ENCODE measurements around the gene HID1.
"Not testable (repeated sequence)": the region's sequence is repeated elsewhere in the genome, so short reads cannot be mapped to it uniquely, and the experiment has no call there.

HID1 gene

GRCh38 chr17:74999523-74999922 lies 27.0 kb upstream of the HID1 start:
- no peak for DNase-seq

GRCh38 chr17:74998783-74999182 lies 26.2 kb upstream of the HID1 start:
- no peak for DNase-seq

GRCh38 chr17:74995847-74996246 lies 23.3 kb upstream of the HID1 start:
- no peak for DNase-seq

- DNase-seq = no peak
These were observed 21.9 kb upstream of the HID1 start for GRCh38 chr17:74994440-74994839.

GRCh38 chr17:74992223-74992622 lies 19.7 kb upstream of the HID1 start:
- no peak for DNase-seq

- DNase-seq = no peak
These were observed 18.1 kb upstream of the HID1 start for GRCh38 chr17:74990581-74991105.

GRCh38 chr17:74987909-74988711 lies 15.6 kb upstream of the HID1 start:
- DNase-seq = no peak

GRCh38 chr17:74987418-74987908 lies 14.9 kb upstream of the HID1 start, which contains the start of gene CDR2L:
Gene CDR2L (plus strand): TSS chr17:74987632. CDS start chr17:74988044, 412 bp downstream.
- DNase-seq = peak; percentile 89

GRCh38 chr17:74986206-74986576 lies 13.6 kb upstream of the HID1 start:
- no peak for DNase-seq

GRCh38 chr17:74982663-74983313 lies 10.2 kb upstream of the HID1 start:
- not testable (repeated sequence) for DNase-seq

- peak; percentile 49 for DNase-seq
These were observed 9.6 kb upstream of the HID1 start for GRCh38 chr17:74981979-74982662.

- no peak for DNase-seq
These were observed 8.9 kb upstream of the HID1 start for GRCh38 chr17:74981318-74981978.

- DNase-seq = no peak
These were observed 7.0 kb upstream of the HID1 start for GRCh38 chr17:74979408-74980146.

- DNase-seq = no peak
These were observed 5.7 kb upstream of the HID1 start for GRCh38 chr17:74978240-74978639.

- no peak for DNase-seq
These were observed 5.2 kb upstream of the HID1 start for GRCh38 chr17:74977802-74978201.

- DNase-seq = no peak
These were observed 3.4 kb upstream of the HID1 start for GRCh38 chr17:74975943-74976342.

- DNase-seq = no peak
These were observed 392 bp upstream of the HID1 start for GRCh38 chr17:74972973-74973328.

- DNase-seq = no peak
These were observed 785 bp downstream of the HID1 start for GRCh38 chr17:74971842-74972106.

- no peak for DNase-seq
These were observed 1.3 kb downstream of the HID1 start for GRCh38 chr17:74971069-74971841.

- no peak for DNase-seq
These were observed 2.2 kb downstream of the HID1 start for GRCh38 chr17:74970395-74970794.

- DNase-seq = not testable (repeated sequence)
These were observed 3.1 kb downstream of the HID1 start for GRCh38 chr17:74969501-74969900.

GRCh38 chr17:74968361-74968780 lies 4.2 kb downstream of the HID1 start:
- DNase-seq = no peak
